Measurements from ENCODE around the gene TOMM70. TPM values are rescaled to one million over a fixed set of nuclear protein-coding genes. Genes with fewer than 3 reads are reported as not detected.

Gene TOMM70
- total RNA-seq, 4 donors from 2014 or later = 55.3 to 61.5 (median 59.9) TPM

GRCh38 chr3:100370756-100371155, 30.1 kb downstream of the TOMM70 start:
- Histone ChIP-seq H3K27me3 (no peaks in the 10 kb centered on the region), H3K9me3 (no peaks in the 10 kb centered on the region), H3K27ac (no peak overlapping the region), H3K4me3 (no peak overlapping the region), H3K36me3 (peaks cover 0 to 93% of the 10 kb centered on the region in 2 donors), H3K4me1 (no peaks in the 10 kb centered on the region)
- no peak for ATAC-seq
- no peak for TF ChIP-seq POLR2A (IDR thresholded peaks at IDR 0.05)
- no peak for TF ChIP-seq CTCF (IDR thresholded peaks at IDR 0.05)
- no peak for TF ChIP-seq POLR2AphosphoS5 (IDR thresholded peaks at IDR 0.05)
- TF ChIP-seq EP300 (IDR thresholded peaks at IDR 0.05) = no peak
- WGBS, 2 donors (ENCODE audit: low coverage in 1 of 2) = 91 to 100% methylated on average over 1 of the region's 1 CpG

GRCh38 chr3:100368441-100368840, 32.4 kb downstream of the TOMM70 start:
- TF ChIP-seq POLR2A (IDR thresholded peaks at IDR 0.05) (no peak), POLR2AphosphoS5 (IDR thresholded peaks at IDR 0.05) (no peak), CTCF (IDR thresholded peaks at IDR 0.05) (no peak), EP300 (IDR thresholded peaks at IDR 0.05) (no peak)
- Histone ChIP-seq H3K9me3 (no peaks in the 10 kb centered on the region), H3K4me3 (no peak overlapping the region), H3K27ac (no peak overlapping the region), H3K27me3 (no peaks in the 10 kb centered on the region), H3K36me3 (peaks cover 0 to 97% of the 10 kb centered on the region in 2 donors), H3K4me1 (no peaks in the 10 kb centered on the region)
- ATAC-seq = no peak
- 63 to 84% methylated on average over 4 to 8 of the region's 8 CpGs for WGBS, 2 donors (ENCODE audit: low coverage in 1 of 2)

GRCh38 chr3:100366424-100366823, 34.5 kb downstream of the TOMM70 start:
- Histone ChIP-seq H3K27ac (no peak overlapping the region), H3K4me3 (no peak overlapping the region), H3K27me3 (no peaks in the 10 kb centered on the region), H3K4me1 (no peaks in the 10 kb centered on the region), H3K36me3 (peaks cover 0 to 97% of the 10 kb centered on the region in 2 donors), H3K9me3 (peaks cover 0 to 6% (median 0%) of the 10 kb centered on the region in 3 donors)
- TF ChIP-seq EP300 (IDR thresholded peaks at IDR 0.05) (no peak), CTCF (IDR thresholded peaks at IDR 0.05) (no peak), POLR2AphosphoS5 (IDR thresholded peaks at IDR 0.05) (no peak), POLR2A (IDR thresholded peaks at IDR 0.05) (no peak)
- 77% methylated on average over 2 of the region's 2 CpGs for WGBS, 2 donors (ENCODE audit: low coverage in 1 of 2)
- ATAC-seq = no peak

- Histone ChIP-seq H3K27me3 (no peaks in the 10 kb centered on the region), H3K9me3 (peaks cover 0 to 6% (median 0%) of the 10 kb centered on the region in 3 donors), H3K36me3 (peaks cover 0 to 96% of the 10 kb centered on the region in 2 donors), H3K4me3 (no peak overlapping the region), H3K4me1 (no peaks in the 10 kb centered on the region), H3K27ac (no peak overlapping the region)
- WGBS, 2 donors (ENCODE audit: low coverage in 1 of 2) = 93 to 100% methylated on average over 3 of the region's 3 CpGs
- no peak for ATAC-seq
- TF ChIP-seq POLR2AphosphoS5 (IDR thresholded peaks at IDR 0.05) (no peak), EP300 (IDR thresholded peaks at IDR 0.05) (no peak), CTCF (IDR thresholded peaks at IDR 0.05) (no peak), POLR2A (IDR thresholded peaks at IDR 0.05) (no peak)
Observed at GRCh38 chr3:100364421-100364820, 36.5 kb downstream of the TOMM70 start.

- no peak overlapping the region for H3K4me3 ChIP-seq
- H3K27ac ChIP-seq = no peak overlapping the region
- no peak for ATAC-seq
- H3K4me1 ChIP-seq = no peaks in the 10 kb centered on the region
- no peaks in the 10 kb centered on the region for H3K27me3 ChIP-seq
- 50 to 62% methylated on average over 1 of the region's 1 CpG for WGBS, 2 donors (ENCODE audit: low coverage in 1 of 2)
- peaks cover 0 to 98% of the 10 kb centered on the region in 2 donors for H3K36me3 ChIP-seq
- H3K9me3 ChIP-seq = peaks cover 0 to 6% (median 0%) of the 10 kb centered on the region in 3 donors
- no peak for TF ChIP-seq POLR2A (IDR thresholded peaks at IDR 0.05)
- TF ChIP-seq EP300 (IDR thresholded peaks at IDR 0.05) = no peak
- TF ChIP-seq POLR2AphosphoS5 (IDR thresholded peaks at IDR 0.05) = no peak
- TF ChIP-seq CTCF (IDR thresholded peaks at IDR 0.05) = no peak
Observed at GRCh38 chr3:100361897-100362296, 39.0 kb downstream of the TOMM70 start.
